HepG2 (cell line): ENCODE results near the gene SRP68. TPM values are rescaled to one million over a fixed set of nuclear protein-coding genes. Genes with fewer than 3 reads are reported as not detected.

Experiments used
- BCL6 ChIP-seq: IDR thresholded peaks from 2 replicates; pipeline ENCODE4 v1.6.1; 2016; ENCODE audit warnings: missing genetic modification reagents, missing compliant biosample characterization
- BHLHE40 ChIP-seq: IDR thresholded peaks from 2 replicates; pipeline ENCODE4 v1.6.1; 2011; ENCODE audit warnings: low read length, improper control_type of control experiment
- CBX1 ChIP-seq: IDR thresholded peaks from one replicate; pipeline ENCODE4 v1.6.1; 2016; ENCODE audit warnings: antibody characterized with exemption, low read depth
- CREBL2 ChIP-seq: sonication (generic); formaldehyde crosslinking; IDR thresholded peaks from 2 replicates; pipeline ENCODE4 v1.8.1; 2023; ENCODE audit warnings: missing genetic modification reagents, mild to moderate bottlenecking, borderline replicate concordance
- ETV5 ChIP-seq: IDR thresholded peaks from 2 replicates; pipeline ENCODE4 v1.6.1; 2018; ENCODE audit warnings: missing biosample characterization, missing genetic modification reagents, inconsistent platforms, borderline replicate concordance
- GMEB2 ChIP-seq: IDR thresholded peaks from 2 replicates; pipeline ENCODE4 v1.6.1; 2016; ENCODE audit warnings: missing biosample characterization, missing genetic modification reagents, low read depth
- KDM3A ChIP-seq: IDR thresholded peaks from 2 replicates; pipeline ENCODE4 v1.6.1; 2018; ENCODE audit warnings: low read depth, missing compliant biosample characterization
- MAX ChIP-seq: IDR thresholded peaks from 2 replicates; pipeline ENCODE4 v1.6.1; 2012; ENCODE audit warnings: inconsistent platforms
- MEIS1 ChIP-seq: sonication (generic); formaldehyde crosslinking; IDR thresholded peaks from 2 replicates; pipeline ENCODE4 v1.9.0; 2021; ENCODE audit warnings: mild to moderate bottlenecking, missing genetic modification reagents, moderate library complexity, borderline replicate concordance
- NCOA5 ChIP-seq: sonication (generic); formaldehyde crosslinking; IDR thresholded peaks from 2 replicates; pipeline ENCODE4 v1.4.0; 2020; ENCODE audit warnings: missing genetic modification reagents
- SIN3A ChIP-seq: IDR thresholded peaks from 2 replicates; pipeline ENCODE4 v1.6.1; 2011; ENCODE audit warnings: low read depth, mild to moderate bottlenecking, control low read depth, low read length, borderline replicate concordance
- THAP8 ChIP-seq: sonication (generic); formaldehyde crosslinking; IDR thresholded peaks from 2 replicates; pipeline ENCODE4 v1.5.1; 2020; ENCODE audit warnings: missing genetic modification reagents, mild to moderate bottlenecking, borderline replicate concordance
- ZFAT ChIP-seq: sonication (generic); formaldehyde crosslinking; conservative IDR thresholded peaks from 2 replicates; pipeline ENCODE4 v1.8.1; 2023; ENCODE audit warnings: missing genetic modification reagents, inconsistent platforms
- ZNF12 ChIP-seq: sonication (generic); formaldehyde crosslinking; IDR thresholded peaks from 2 replicates; pipeline ENCODE4 v1.5.0; 2020; ENCODE audit warnings: missing genetic modification reagents
- ZNF207 ChIP-seq: fragments of 450-650 bp; IDR thresholded peaks from 2 replicates; pipeline ENCODE4 v1.6.1; 2016; ENCODE audit warnings: antibody characterized with exemption, borderline replicate concordance
- ZNF235 ChIP-seq: sonication (generic); formaldehyde crosslinking; IDR thresholded peaks from 2 replicates; pipeline ENCODE4 v1.8.1; 2023; ENCODE audit warnings: mild to moderate bottlenecking, missing genetic modification reagents, borderline replicate concordance
- ZNF335 ChIP-seq: sonication (generic); formaldehyde crosslinking; IDR thresholded peaks from 2 replicates; pipeline ENCODE4 v1.4.0; 2020; ENCODE audit warnings: missing genetic modification reagents
- ZNF44 ChIP-seq: sonication (generic); formaldehyde crosslinking; IDR thresholded peaks from 2 replicates; pipeline ENCODE4 v1.5.1; 2020; ENCODE audit warnings: mild to moderate bottlenecking, missing genetic modification reagents
- ZNF616 ChIP-seq: sonication (generic); formaldehyde crosslinking; IDR thresholded peaks from 2 replicates; pipeline ENCODE4 v1.5.0; 2020; ENCODE audit warnings: low read depth, mild to moderate bottlenecking, missing genetic modification reagents
- ZNF720 ChIP-seq: sonication (generic); formaldehyde crosslinking; IDR thresholded peaks from 2 replicates; pipeline ENCODE4 v1.4.0; 2020; ENCODE audit warnings: missing genetic modification reagents
- ZNF879 ChIP-seq: sonication (generic); formaldehyde crosslinking; IDR thresholded peaks from 2 replicates; pipeline ENCODE4 v1.8.1; 2023; ENCODE audit warnings: missing genetic modification reagents
- polyA plus RNA-seq, 8 experiments: library from polyadenylated mRNA; depleted of rRNA in 3 of 8; stranded (reverse) in 7 of 8; unstranded in 1 of 8; fragments of >200 nt; fragmentation: Illumina TruSeq in 4 of 8; extraction: Trizol in 4 of 8; gene quantifications; 2 replicates each; pipeline versions ENCODE4 v1.2.1 to v1.2.3, GENCODE V29; 2011 to 2016; ENCODE audit warnings: low read depth in 4 of 8, missing spikeins in 1 of 8, mixed read lengths in 1 of 8; ENCODE audit not compliant: insufficient read depth in 1 of 8
- total RNA-seq, 5 experiments: library from RNA; depleted of rRNA; stranded (reverse); fragments of >200 nt; fragmentation: Illumina TruSeq; extraction: Trizol; gene quantifications; 2 replicates each; pipeline ENCODE4 v1.2.3, GENCODE V29; 2016; ENCODE audit warnings: low read depth in 1 of 5
- TF ChIP-seq, protein P1 (sequence below): sonication (generic); formaldehyde crosslinking; IDR thresholded peaks from 2 replicates; pipeline ENCODE4 v1.4.0; 2020; ENCODE audit warnings: missing genetic modification reagents, borderline replicate concordance
- TF ChIP-seq, protein P2 (sequence below): sonication (generic); formaldehyde crosslinking; IDR thresholded peaks from 2 replicates; pipeline ENCODE4 v1.9.0; 2021; ENCODE audit warnings: missing genetic modification reagents, borderline replicate concordance

SRP68 gene
- total and polyA plus RNA-seq, 2 of the 13 experiments (the other 11 are each of a cell fraction or from before 2014, with no cell fraction given) = 39.8 to 74.3 TPM

DNA sequence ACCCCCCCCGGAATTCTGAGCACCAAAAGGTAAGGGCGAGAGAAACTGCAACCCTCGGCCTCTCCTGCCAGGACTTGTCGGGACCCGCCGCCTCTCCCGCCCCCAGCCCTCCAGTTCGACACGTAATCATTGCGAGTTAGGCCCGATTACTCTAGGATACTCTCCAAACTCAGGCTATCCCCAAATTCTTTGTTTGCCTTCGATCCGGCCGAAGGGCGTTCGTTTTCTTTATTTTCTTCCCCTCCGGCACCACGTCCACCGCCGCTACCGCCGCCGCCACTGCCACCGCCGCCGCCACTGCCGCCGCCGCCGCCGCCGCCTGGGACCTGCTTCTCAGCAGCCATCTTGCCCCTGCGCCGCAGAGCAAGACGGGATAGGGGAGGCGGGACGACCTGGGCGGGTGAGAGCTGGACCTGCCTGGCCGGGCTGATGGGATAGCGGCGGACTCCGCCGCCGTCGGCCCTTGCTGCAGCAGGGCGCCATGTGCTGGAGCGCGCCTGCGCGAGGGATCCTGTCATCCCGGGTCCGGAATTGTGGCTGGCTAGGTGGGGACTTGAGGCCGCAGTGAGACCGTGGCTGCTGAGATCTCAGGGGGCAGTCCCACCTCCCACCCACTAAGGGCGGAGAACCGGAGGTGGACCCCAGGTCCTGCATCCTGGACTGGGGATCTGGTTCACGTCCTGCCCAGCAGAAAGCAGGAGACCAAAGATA, at the start of gene SRP68 (continued):
- TF ChIP-seq GMEB2 (CRISPR knock-in tag) = no peak
- TF ChIP-seq SIN3A = peak; percentile 85; the same call in 1 of the 2 replicates
- TF ChIP-seq ZNF207 = no peak
- peak; percentile 93; the same call in 1 of the 2 replicates for TF ChIP-seq ZNF235 (CRISPR knock-in tag)
- 0 out of 2 replicates have a peak, but pooled peaks have one; percentile 63 for TF ChIP-seq CREBL2 (CRISPR knock-in tag)
- no peak for TF ChIP-seq NCOA5 (CRISPR knock-in tag)
- TF ChIP-seq, protein P1, sequence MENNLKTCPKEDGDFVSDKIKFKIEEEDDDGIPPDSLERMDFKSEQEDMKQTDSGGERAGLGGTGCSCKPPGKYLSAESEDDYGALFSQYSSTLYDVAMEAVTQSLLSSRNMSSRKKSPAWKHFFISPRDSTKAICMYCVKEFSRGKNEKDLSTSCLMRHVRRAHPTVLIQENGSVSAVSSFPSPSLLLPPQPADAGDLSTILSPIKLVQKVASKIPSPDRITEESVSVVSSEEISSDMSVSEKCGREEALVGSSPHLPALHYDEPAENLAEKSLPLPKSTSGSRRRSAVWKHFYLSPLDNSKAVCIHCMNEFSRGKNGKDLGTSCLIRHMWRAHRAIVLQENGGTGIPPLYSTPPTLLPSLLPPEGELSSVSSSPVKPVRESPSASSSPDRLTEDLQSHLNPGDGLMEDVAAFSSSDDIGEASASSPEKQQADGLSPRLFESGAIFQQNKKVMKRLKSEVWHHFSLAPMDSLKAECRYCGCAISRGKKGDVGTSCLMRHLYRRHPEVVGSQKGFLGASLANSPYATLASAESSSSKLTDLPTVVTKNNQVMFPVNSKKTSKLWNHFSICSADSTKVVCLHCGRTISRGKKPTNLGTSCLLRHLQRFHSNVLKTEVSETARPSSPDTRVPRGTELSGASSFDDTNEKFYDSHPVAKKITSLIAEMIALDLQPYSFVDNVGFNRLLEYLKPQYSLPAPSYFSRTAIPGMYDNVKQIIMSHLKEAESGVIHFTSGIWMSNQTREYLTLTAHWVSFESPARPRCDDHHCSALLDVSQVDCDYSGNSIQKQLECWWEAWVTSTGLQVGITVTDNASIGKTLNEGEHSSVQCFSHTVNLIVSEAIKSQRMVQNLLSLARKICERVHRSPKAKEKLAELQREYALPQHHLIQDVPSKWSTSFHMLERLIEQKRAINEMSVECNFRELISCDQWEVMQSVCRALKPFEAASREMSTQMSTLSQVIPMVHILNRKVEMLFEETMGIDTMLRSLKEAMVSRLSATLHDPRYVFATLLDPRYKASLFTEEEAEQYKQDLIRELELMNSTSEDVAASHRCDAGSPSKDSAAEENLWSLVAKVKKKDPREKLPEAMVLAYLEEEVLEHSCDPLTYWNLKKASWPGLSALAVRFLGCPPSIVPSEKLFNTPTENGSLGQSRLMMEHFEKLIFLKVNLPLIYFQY (CRISPR knock-in tag) = no peak; the same call in 1 of the 2 replicates
- TF ChIP-seq ZNF720 = no peak
- peak; percentile 98 for TF ChIP-seq MAX
- no peak for TF ChIP-seq ZFAT (CRISPR knock-in tag)
- TF ChIP-seq ZNF335 (CRISPR knock-in tag) = peak; percentile 92
- peak; percentile 78 for TF ChIP-seq MEIS1 (CRISPR knock-in tag)
- TF ChIP-seq ETV5 (CRISPR knock-in tag) = peak; percentile 24; the same call in 1 of the 2 replicates
- TF ChIP-seq, protein P2, sequence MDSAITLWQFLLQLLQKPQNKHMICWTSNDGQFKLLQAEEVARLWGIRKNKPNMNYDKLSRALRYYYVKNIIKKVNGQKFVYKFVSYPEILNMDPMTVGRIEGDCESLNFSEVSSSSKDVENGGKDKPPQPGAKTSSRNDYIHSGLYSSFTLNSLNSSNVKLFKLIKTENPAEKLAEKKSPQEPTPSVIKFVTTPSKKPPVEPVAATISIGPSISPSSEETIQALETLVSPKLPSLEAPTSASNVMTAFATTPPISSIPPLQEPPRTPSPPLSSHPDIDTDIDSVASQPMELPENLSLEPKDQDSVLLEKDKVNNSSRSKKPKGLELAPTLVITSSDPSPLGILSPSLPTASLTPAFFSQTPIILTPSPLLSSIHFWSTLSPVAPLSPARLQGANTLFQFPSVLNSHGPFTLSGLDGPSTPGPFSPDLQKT (CRISPR knock-in tag) = no peak
- TF ChIP-seq BCL6 (CRISPR knock-in tag) = peak; percentile 35; the same call in 1 of the 2 replicates
- peak; percentile 96 for TF ChIP-seq CBX1
- peak; percentile 13; the same call in 1 of the 2 replicates for TF ChIP-seq BHLHE40
- TF ChIP-seq ZNF12 = peak; percentile 54
- TF ChIP-seq ZNF879 = peak; percentile 93
- peak; percentile 95; the same call in 1 of the 2 replicates for TF ChIP-seq THAP8 (CRISPR knock-in tag)
- TF ChIP-seq ZNF616 (CRISPR knock-in tag) = peak; percentile 70
- TF ChIP-seq KDM3A = peak; percentile 91; the same call in 1 of the 2 replicates
- TF ChIP-seq ZNF44 (CRISPR knock-in tag) = peak; percentile 82; the same call in 1 of the 2 replicates
